CD4-positive, alpha-beta T cell (primary cell): ENCODE results near the gene SPAG9. TPM values are rescaled to one million over a fixed set of nuclear protein-coding genes. Genes with fewer than 3 reads are reported as not detected.

ENCODE experiments used
- ATAC-seq: fragments of 200-7000 bp; cut with Tn5 transposase; one replicate; pipeline ENCODE4 v1.10.0; 2022; ENCODE audit warnings: mild to moderate bottlenecking; ENCODE audit not compliant: poor library complexity
- CTCF ChIA-PET: fragments of 350-600 bp; sonication (Branson Sonifier 250); formaldehyde crosslinking; loops from one replicate; lab custom pipeline; 2021; ENCODE audit warnings: antibody characterized with exemption, inconsistent platforms; lab: Charles Lee
- POLR2A ChIA-PET: fragments of 350-600 bp; sonication (Branson Sonifier 250); formaldehyde crosslinking; loops from one replicate; lab custom pipeline; 2021; ENCODE audit warnings: antibody characterized with exemption, inconsistent platforms; lab: Charles Lee
- DNase-seq, 14 experiments: peaks; one replicate each; pipeline ENCODE4 v3.0.0-alpha.2; 2013 to 2020; ENCODE audit warnings: mixed read lengths in 2 of 14
- H3K27ac ChIP-seq, 2 donors: one replicate each; pipeline versions ENCODE4 v1.5.1 to v1.7.0; 2013; ENCODE audit warnings: low read length in 2 of 2, low read depth in 1 of 2, mild to moderate bottlenecking in 1 of 2
- H3K27me3 ChIP-seq, 2 experiments: 1 replicate in 1 of 2; 2 replicates in 1 of 2; pipeline versions ENCODE4 v1.6.1 to v1.7.0; 2013; ENCODE audit warnings: low read length in 2 of 2, control low read depth in 1 of 2, mild to moderate bottlenecking in 1 of 2, moderate library complexity in 1 of 2; ENCODE audit not compliant: insufficient read depth in 2 of 2, control insufficient read depth in 1 of 2
- H3K36me3 ChIP-seq: one replicate; pipeline ENCODE4 v1.6.1; 2013; ENCODE audit warnings: low read length, control low read depth; ENCODE audit not compliant: insufficient read depth
- H3K4me1 ChIP-seq: one replicate; pipeline ENCODE4 v1.6.1; 2013; ENCODE audit warnings: low read length, control low read depth; ENCODE audit not compliant: insufficient read depth
- H3K4me3 ChIP-seq: one replicate; pipeline ENCODE4 v1.5.1; 2013; ENCODE audit warnings: mild to moderate bottlenecking, low read length, moderate library complexity
- H3K9me3 ChIP-seq, 2 experiments: 1 replicate in 1 of 2; 2 replicates in 1 of 2; pipeline versions ENCODE4 v1.6.1 to v1.7.0; 2013; ENCODE audit warnings: low read length in 2 of 2, mild to moderate bottlenecking in 2 of 2, control low read depth in 1 of 2, moderate library complexity in 1 of 2; ENCODE audit not compliant: control insufficient read depth in 1 of 2, insufficient read depth in 1 of 2
- H3K27ac Mint-ChIP-seq: one replicate; pipeline ENCODE4 v1.8.0; 2020; ENCODE audit warnings: mixed read lengths
- H3K27me3 Mint-ChIP-seq: one replicate; pipeline ENCODE4 v1.8.0; 2021; ENCODE audit warnings: mixed read lengths
- H3K36me3 Mint-ChIP-seq: one replicate; pipeline ENCODE4 v1.8.0; 2021; ENCODE audit warnings: low read depth, mixed read lengths
- H3K4me1 Mint-ChIP-seq: one replicate; pipeline ENCODE4 v1.8.0; 2021; ENCODE audit warnings: low read depth, mixed read lengths
- H3K4me3 Mint-ChIP-seq: one replicate; pipeline ENCODE4 v1.8.0; 2020; ENCODE audit warnings: mild to moderate bottlenecking, mixed read lengths
- H3K9me3 Mint-ChIP-seq: one replicate; pipeline ENCODE4 v1.8.0; 2020; ENCODE audit warnings: mixed read lengths
- intact Hi-C, 2 experiments: fragments of 100-400 bp; cut with DNase I in 1 of 2; cut with micrococcal nuclease in 1 of 2; formaldehyde crosslinking; loops; one replicate each; pipeline versions ENCODE4 v1.15.1 to v1.9.0; 2023 to 2025; cut with DNase I, micrococcal nuclease
- total RNA-seq, 174 experiments: library from RNA in 2 of 174; stranded (reverse) in 2 of 174; gene quantifications; one replicate each; pipeline ENCODE4 v1.2.3 and lab custom pipeline; 2021 to 2026
- TF ChIP-seq, protein P1 (sequence below): fragments of 200-600 bp; IDR thresholded peaks from one replicate; pipeline ENCODE4 v1.8.0; 2022; ENCODE audit warnings: antibody characterized with exemption, mild to moderate bottlenecking

Gene SPAG9
- total RNA-seq, 2 experiments from 2014 or later: 60.2 to 64.6 TPM

DNA sequence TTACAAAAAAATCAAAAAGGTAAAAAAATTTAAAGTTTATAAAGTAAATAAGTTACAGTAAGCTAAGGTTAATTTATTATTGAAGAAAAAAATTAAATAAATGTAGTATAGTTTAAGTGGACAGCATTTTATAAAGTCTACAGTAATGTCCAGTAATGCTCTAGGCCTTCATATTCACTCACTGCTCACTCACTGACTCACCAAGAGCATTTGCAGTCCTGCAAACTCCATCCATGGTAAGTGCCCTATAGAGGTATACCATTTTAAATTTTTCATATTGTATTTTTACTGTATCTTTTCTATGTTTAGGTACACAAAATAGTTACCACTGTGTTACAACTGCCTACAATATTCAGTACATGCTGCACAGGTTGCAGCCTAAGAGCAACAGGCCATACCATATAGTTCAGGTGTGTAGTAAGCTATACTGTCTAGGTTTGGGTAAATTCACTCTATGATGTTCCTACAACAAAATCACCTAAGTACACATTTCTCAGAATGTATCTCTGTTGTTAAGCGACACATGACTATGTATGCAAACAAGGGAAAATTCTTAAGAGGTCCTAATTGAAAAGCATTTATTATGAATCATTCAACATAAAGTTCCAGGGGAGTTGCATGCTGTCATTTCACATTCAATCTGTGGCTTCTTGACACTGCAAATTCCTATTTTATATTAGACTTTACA is 92.3 kb downstream of the SPAG9 start:
- POLR2A ChIA-PET: interaction anchor here (1.2 kb wide), 1 partner anchor 92 kb away, joined by 3 read pairs; the partner anchor contains the start of gene SPAG9
- intact Hi-C loops: no loop called here

DNA sequence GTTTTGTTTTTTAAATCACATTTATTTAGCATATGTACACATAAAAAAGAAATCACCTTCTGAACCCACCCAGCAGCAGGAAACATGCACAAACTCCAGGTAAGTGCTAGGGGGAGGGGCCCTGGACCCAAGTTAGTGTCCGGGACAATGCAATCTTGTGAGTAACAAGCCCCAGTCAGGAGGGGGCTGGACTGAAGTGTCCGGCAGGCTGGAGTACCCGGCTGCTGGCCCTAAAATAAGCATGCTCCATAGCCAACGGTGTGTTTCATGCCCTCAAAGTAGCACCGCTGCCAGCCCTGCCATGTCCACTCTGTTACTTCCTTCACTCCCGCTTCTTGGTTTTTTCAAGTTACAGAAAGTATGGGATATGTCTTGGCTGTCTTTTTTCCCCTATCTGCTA is 102.1 kb downstream of the SPAG9 start:
- Mint-ChIP-seq H3K4me1 (no peaks in the 10 kb centered on the region), H3K27me3 (no peaks in the 10 kb centered on the region), H3K36me3 (peaks cover 73% of the 10 kb centered on the region), H3K4me3 (no peak overlapping the region), H3K9me3 (no peaks in the 10 kb centered on the region), H3K27ac (no peak overlapping the region)
- Histone ChIP-seq H3K27ac (no peak overlapping the region), H3K27me3 (no peaks in the 10 kb centered on the region), H3K9me3 (no peaks in the 10 kb centered on the region), H3K36me3 (peaks cover 50% of the 10 kb centered on the region), H3K4me3 (no peak overlapping the region), H3K4me1 (no peaks in the 10 kb centered on the region)
- ATAC-seq: no peak
- DNase-seq: no peak
- ChIA-PET CTCF (no interaction called here), POLR2A (no interaction called here)
- intact Hi-C loops: no loop called here
- TF ChIP-seq, protein P1, sequence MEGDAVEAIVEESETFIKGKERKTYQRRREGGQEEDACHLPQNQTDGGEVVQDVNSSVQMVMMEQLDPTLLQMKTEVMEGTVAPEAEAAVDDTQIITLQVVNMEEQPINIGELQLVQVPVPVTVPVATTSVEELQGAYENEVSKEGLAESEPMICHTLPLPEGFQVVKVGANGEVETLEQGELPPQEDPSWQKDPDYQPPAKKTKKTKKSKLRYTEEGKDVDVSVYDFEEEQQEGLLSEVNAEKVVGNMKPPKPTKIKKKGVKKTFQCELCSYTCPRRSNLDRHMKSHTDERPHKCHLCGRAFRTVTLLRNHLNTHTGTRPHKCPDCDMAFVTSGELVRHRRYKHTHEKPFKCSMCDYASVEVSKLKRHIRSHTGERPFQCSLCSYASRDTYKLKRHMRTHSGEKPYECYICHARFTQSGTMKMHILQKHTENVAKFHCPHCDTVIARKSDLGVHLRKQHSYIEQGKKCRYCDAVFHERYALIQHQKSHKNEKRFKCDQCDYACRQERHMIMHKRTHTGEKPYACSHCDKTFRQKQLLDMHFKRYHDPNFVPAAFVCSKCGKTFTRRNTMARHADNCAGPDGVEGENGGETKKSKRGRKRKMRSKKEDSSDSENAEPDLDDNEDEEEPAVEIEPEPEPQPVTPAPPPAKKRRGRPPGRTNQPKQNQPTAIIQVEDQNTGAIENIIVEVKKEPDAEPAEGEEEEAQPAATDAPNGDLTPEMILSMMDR: no peak

More for the DNA sequence above, 92.3 kb downstream of the SPAG9 start:
- Histone ChIP-seq H3K27ac (no peak overlapping the region), H3K9me3 (no peaks in the 10 kb centered on the region), H3K4me1 (peaks cover 5% of the 10 kb centered on the region), H3K36me3 (no peaks in the 10 kb centered on the region), H3K4me3 (no peak overlapping the region), H3K27me3 (no peaks in the 10 kb centered on the region)
- H3K36me3 Mint-ChIP-seq: peaks cover 32% of the 10 kb centered on the region
- CTCF ChIA-PET: interaction anchor here (1.1 kb wide), 1 partner anchor 125 kb away, joined by 3 read pairs; the partner anchor contains the start of gene NME1
- no peaks in the 10 kb centered on the region for H3K27me3 Mint-ChIP-seq
- ATAC-seq: no peak
- peak overlapping the region; percentile 91 for H3K27ac Mint-ChIP-seq
- peaks cover 24% of the 10 kb centered on the region for H3K4me1 Mint-ChIP-seq
- TF ChIP-seq, protein P1: no peak
- peak overlapping the region; percentile 20 for H3K4me3 Mint-ChIP-seq
- H3K9me3 Mint-ChIP-seq: no peaks in the 10 kb centered on the region
- DNase-seq: no peak

DNA sequence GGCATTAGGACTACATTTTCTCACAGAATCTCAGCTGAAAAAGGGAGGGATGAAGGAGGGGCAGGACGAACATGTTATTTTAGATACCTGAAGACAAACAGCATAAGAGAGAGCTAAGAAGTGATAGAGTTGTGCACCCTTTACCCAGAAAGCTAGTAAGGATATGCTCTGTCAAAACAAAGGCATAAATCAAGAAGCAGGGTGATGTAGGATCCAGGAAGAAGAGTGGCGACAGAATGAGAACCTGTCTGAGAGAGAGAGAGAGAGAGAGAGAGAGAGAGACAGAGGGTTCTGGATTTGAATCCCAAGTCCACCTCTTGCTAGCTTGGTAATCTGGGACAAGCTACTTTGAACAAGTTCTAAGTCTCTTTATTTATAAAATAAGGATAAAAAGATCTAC is 103.4 kb downstream of the SPAG9 start:
- TF ChIP-seq, protein P1: no peak
- DNase-seq (no peak), ATAC-seq (no peak)
- POLR2A ChIA-PET: interaction anchor here (1.5 kb wide), 1 partner anchor 136 kb away, joined by 4 read pairs; the partner anchor contains the start of gene NME1
- no peaks in the 10 kb centered on the region for H3K27me3 ChIP-seq
- Mint-ChIP-seq H3K27me3 (no peaks in the 10 kb centered on the region), H3K4me3 (no peak overlapping the region), H3K9me3 (no peaks in the 10 kb centered on the region), H3K4me1 (no peaks in the 10 kb centered on the region), H3K27ac (no peak overlapping the region), H3K36me3 (peaks cover 73% of the 10 kb centered on the region)
- CTCF ChIA-PET: interaction anchor here (1.5 kb wide), 1 partner anchor 136 kb away, joined by 4 read pairs; the partner anchor contains the start of gene NME1
- no peak overlapping the region for H3K27ac ChIP-seq
- intact Hi-C loops: no loop called here
- no peaks in the 10 kb centered on the region for H3K4me1 ChIP-seq
- no peaks in the 10 kb centered on the region for H3K9me3 ChIP-seq
- no peak overlapping the region for H3K4me3 ChIP-seq
- peaks cover 58% of the 10 kb centered on the region for H3K36me3 ChIP-seq
